Activated CD4-positive, alpha-beta T cell treated with anti-CD3 and anti-CD28 coated beads, Interleukin-2, amount 50 U/mL, for 24 hours (primary cell): ENCODE measurements around the gene GGACT.

ENCODE experiments used
- DNase-seq, 2 donors: peaks; one replicate each; pipeline ENCODE4 v3.0.0-alpha.2; 2020; ENCODE audit warnings: low read depth in 1 of 2, low spot score in 1 of 2

The GGACT gene

DNA sequence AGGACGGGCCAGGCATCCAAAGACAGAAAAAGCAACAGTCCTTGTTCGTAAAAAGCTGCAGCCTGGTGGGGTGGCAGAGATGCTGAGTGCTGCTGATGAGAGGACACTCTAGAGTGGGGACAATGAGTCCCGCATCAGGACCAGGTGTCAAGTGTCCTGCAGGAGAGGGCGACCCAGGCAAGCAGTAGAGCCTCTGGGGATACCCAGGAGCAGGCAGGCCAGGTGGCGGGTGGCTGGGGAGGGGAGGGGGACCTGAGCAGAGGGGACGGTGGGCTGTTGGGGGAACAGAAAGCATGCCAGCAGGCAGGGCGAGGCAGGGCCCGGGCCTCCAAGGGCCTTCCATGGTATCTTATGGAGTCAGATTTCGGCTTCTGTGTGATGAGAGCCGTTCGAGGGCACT, 35.8 kb downstream of the GGACT start:
- no peak for DNase-seq

GRCh38 chr13:100549316-100549715, 39.3 kb downstream of the GGACT start:
- DNase-seq = no peak

DNA sequence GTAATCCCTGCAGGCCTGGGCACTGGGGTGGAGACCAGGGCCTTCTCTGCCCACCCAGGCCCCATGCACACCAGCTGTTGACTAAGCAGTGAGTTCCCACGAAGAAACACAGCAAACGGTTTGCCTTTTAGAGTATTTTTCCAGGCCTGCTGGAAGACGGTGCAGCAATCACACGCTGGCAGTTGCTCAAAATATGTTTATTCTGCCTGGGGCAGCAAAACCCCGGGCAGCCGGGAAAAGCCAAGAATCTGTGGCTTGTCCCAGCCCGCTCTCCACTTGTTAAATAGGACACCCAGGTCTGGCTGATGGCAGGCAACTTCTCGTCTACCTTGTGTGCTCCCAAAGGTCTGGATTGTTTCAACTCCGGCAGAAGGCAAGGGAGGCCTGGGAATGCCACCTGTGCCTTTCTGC, 40.8 kb downstream of the GGACT start:
- DNase-seq = no peak

- no peak for DNase-seq
Observed at GRCh38 chr13:100546713-100547405, 41.7 kb downstream of the GGACT start.

DNA sequence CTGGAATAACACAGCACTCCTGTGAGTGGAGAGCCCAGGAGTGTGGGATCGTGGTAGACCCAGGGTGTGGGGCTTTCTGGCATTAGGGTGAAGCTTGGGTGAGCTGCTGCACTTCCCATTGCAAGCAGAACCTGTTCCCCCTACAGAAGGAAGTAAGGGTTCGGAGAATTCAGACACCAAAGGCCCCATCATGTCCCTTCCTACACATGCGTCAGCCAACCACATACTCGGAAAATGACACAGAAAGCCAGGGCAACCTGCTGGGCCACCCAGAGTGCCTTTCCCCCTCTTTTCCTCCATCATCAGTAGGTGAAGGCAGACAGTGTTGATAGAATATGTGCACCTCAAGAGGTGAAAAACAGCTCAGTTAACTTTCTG, 42.9 kb downstream of the GGACT start:
- DNase-seq = no peak

DNA sequence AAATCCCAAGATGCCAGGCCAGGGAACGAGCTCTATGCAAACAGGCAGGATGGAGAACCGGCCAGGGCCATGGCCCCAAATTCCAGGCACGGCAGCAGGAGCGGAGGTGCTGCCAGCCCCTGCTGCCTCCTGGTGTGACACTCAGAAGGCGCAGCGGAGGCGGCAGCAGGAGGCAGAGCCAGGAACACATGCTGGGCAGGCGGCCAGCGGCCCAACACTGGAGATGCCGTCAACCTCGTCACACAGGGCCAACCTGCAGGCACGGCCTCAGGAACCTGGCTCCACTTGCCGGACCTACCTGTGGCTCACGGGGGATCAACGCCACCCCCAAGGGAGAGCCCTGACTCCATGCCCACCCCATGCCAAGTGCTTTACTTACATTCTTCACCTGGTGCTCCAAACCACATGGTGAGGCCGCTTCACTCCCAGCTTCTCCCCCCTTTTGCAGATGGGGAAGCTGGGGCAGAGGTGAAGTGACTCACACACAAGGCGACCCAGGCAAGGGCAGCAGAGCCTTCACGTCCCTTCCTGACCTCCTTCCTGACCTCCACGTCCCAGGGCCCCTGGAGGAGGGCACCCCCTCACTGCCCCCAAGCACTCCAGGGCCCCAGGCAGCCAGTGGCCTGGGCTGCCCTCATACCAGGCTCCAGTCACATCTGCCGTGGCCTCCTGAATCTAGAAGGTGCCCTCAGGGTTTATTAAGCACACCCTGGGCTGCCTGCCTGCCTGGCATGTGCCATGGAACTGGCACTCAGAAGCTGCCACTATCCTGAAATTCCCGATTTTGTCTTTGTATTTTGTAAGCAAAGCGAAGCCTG, 43.5 kb downstream of the GGACT start:
- no peak for DNase-seq

DNA sequence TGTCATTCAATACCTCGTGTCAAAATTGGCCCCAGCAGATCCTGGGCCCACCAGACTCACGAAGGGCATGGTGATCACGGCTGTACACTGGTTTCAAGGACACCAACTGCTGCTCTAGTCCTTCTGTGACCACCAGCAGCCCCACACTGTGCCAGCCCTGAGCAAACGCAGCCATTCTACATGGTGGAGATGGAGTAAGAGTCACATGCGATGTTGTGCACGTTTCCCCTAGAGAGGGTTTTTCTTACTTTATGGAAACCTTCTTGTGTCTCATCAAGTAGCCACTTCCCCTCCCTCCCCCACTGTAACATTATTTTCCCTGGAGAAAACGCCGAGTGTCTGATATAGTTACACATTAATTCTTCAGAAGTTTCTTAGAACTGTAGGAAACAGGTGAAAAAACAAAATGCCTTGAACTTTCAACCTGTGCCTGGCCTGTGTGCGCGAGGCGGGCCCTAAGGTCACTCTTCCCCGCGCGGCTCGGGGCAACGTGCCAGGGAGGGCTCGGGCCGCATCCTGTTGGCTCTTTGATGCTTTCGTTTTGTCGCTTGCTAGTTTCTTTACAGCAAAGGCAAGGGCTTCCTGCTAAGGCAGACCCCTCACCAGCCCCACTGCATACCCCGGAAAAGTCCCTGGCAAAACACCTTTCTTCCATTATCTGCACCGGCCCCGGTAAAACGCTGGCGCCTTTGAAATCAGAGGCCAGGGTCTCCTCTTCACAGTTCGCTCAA, 44.6 kb downstream of the GGACT start:
- DNase-seq = no peak

DNA sequence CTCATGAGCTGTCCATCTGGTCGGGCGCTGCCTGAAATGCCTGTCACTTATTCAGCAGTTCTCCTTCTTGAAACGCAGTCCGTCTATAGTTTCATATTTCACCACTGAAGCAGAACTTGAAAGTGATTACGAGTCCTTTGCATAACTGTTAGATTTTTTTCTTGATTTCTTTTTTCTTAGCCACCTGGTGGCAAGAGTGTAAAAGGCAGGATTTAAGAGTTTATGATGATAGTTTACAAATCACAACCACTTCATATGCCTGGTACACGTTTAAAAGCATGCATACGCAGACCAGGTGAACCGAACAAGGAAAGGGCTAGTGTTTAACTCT, 45.8 kb downstream of the GGACT start:
- DNase-seq = no peak

DNA sequence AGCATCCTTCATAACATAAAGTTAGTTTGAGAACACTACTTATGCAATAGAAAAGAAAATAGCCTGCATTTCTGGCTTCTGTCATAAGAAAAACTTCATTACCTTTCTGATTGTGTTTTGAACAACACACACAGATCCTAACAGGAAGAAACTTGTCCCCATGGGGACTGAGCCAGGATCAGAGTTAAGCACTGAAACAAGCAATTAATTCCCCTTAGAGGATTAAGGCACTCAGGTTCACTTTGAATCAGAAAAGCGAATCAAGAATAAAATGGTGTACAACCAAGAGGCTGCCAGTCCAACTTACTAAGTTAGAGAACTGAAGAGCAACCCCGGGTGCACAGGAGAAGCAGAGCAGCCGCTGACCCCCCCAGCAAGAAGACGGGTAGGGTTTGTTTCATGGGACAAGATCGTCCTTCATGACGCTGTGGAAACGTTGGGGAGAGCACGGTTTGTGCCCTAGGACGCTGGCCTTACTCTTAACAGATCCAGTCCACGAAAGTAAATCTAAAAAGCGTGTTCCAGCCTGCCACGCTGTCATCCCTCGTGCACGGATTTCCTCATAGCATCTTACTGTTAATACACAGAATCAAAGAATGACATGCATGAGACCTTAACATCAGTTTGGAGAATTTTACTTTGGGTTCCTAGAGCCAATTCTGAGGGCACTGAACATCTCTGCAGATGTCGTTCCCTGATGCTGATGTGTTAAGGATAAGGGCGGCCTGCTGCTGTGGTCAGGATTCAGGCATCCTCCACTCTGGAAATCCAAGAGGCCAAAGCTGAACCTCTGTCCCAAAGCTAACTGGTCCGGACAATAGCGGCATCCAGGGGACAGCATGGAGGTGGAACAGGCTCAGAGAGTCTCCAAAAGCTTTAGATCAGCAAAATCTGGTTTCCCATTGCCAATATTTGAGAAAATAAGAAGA, 46.4 kb downstream of the GGACT start:
- no peak for DNase-seq

- no peak for DNase-seq
Observed at GRCh38 chr13:100540621-100541020, 48.0 kb downstream of the GGACT start.

GRCh38 chr13:100537951-100538462, 50.6 kb downstream of the GGACT start:
- no peak for DNase-seq

DNA sequence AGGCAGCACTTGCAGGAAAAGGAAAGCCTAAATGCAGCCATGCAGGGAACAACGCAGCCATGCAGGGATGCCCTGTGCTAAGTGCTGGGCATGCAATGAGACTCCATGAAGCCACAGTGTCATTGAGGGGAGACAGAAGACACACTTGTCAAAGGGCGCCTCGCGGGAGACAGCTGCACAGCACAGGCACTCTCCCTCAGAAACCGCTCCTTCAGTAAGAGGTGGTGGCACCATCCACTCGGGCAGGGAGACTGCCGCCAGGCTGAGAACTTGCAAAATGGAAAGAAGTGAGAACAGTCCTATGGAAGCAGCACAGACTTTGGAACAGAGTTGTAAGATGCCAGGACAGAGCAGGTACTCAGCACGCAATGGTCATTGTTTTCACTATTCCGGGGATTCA, 51.1 kb downstream of the GGACT start:
- DNase-seq = no peak

GRCh38 chr13:100536643-100537180, 51.9 kb downstream of the GGACT start:
- no peak for DNase-seq

GRCh38 chr13:100535426-100536135, 53.0 kb downstream of the GGACT start:
- no peak for DNase-seq

DNA sequence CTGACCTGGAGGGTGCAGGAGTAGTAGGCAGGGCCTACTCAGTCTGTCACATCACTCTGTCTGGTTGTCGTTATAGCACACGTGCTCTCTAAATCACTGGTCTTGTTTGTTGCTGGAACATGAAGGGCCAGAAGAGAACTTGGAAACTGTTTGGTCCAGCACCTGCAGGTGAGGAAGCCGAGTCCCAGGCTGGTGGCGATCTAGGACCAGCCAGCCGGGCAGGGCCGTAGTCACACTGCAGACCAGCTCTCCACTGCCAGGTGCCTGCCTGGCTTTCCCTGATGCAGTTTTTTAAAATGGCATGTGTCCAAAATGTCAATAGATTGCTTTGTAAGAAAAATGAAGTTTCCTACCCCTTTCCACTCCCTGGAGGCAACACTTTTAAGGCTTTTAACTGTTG, 53.7 kb downstream of the GGACT start:
- no peak for DNase-seq

- no peak for DNase-seq
Observed at GRCh38 chr13:100534147-100534843, 54.3 kb downstream of the GGACT start.

DNA sequence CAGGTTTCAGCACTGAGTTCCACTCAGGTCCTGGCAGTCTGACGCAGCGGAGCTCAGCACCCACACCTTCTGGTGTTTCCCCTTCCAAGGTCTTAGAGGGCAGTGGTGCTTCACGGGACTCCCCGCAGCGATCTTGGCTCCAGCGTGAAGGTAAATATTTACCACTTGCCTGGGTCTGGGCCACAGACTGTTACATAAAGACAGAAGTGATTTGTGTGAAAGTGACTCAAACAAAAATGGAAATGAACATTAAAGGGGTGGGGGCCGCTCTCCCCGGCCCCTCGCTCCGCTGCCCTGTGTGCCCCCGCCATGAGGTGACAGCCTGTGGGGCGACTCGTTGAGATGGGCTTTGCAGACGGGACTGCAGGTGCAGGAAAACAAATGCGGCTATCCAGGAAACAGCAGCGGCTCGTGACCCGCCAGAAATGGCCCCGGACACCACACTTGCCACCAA, 55.0 kb downstream of the GGACT start:
- DNase-seq = no peak

GRCh38 chr13:100532836-100533435, 55.7 kb downstream of the GGACT start:
- no peak for DNase-seq
